ENCODE measurements around the gene SPI1. TPM values are rescaled to one million over a fixed set of nuclear protein-coding genes. Genes with fewer than 3 reads are reported as not detected.

SPI1 gene
- polyA plus RNA-seq, 2 of the 4 experiments (the other 2 are of a cell fraction): 0.14 TPM; not detected in 1

DNA sequence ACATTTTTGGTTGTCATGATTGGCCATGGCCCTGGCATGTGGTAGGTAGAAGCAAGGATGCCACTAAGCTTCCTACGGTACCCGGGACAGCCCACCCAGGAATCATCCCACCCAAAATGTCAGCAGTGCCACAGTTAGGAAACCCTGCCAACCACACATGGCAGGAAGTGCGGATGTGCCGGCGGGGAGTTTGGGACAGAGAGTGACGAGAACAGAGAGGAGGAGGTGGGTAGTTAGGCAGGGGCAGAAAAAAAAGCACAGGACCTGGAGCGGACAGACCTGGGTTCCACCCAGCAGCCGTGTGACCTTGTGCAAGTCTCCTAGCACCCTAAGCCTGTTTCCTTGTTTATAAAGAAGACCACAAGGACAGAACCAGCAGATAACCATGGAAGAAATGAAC, 3.3 kb downstream of the SPI1 start:
- POLR2A ChIA-PET: no interaction called here
- DNase-seq (ENCODE audit: low read depth in 1 of 2, low spot score in 1 of 2) (no peak), ATAC-seq (no peak), FAIRE-seq (no peak)
- no peak overlapping the region for H3K4me3 ChIP-seq
- TF ChIP-seq EHF (CRISPR knock-in tag; IDR thresholded peaks at IDR 0.05): no peak
- no peak for TF ChIP-seq SMC3 (IDR thresholded peaks at IDR 0.05)
- no peak for TF ChIP-seq BHLHE40 (IDR thresholded peaks at IDR 0.05; ENCODE audit: low read depth, low read length)
- no peak for TF ChIP-seq HOXB13 (CRISPR knock-in tag; IDR thresholded peaks at IDR 0.05; ENCODE audit: low read depth)
- TF ChIP-seq HDAC2 (IDR thresholded peaks at IDR 0.05): no peak
- TF ChIP-seq, protein P1, sequence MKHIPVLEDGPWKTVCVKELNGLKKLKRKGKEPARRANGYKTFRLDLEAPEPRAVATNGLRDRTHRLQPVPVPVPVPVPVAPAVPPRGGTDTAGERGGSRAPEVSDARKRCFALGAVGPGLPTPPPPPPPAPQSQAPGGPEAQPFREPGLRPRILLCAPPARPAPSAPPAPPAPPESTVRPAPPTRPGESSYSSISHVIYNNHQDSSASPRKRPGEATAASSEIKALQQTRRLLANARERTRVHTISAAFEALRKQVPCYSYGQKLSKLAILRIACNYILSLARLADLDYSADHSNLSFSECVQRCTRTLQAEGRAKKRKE (CRISPR knock-in tag; IDR thresholded peaks at IDR 0.05; ENCODE audit: low read depth): no peak
- TF ChIP-seq, protein P2, sequence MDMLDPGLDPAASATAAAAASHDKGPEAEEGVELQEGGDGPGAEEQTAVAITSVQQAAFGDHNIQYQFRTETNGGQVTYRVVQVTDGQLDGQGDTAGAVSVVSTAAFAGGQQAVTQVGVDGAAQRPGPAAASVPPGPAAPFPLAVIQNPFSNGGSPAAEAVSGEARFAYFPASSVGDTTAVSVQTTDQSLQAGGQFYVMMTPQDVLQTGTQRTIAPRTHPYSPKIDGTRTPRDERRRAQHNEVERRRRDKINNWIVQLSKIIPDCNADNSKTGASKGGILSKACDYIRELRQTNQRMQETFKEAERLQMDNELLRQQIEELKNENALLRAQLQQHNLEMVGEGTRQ (IDR thresholded peaks at IDR 0.05): no peak
- no peak for TF ChIP-seq PHF8 (IDR thresholded peaks at IDR 0.05; ENCODE audit: borderline replicate concordance, low read depth)
- peak overlapping the region in 1 of 2 experiments; percentile 58; a peak in 3 of 6 replicates for H3K27ac ChIP-seq
- CTCF ChIA-PET: interaction anchor here (0.9 to 6.0 kb wide), 10 partner anchors 15 to 479 kb away, joined by 3 to 133 read pairs (median 13); partner anchors contain the start of genes PSMC3 and SLC39A13
- 89% methylated on average over 8 of the region's 8 CpGs for WGBS (ENCODE audit: missing lambda C conversion rate)
- H3K9me3 ChIP-seq: no peaks in the 10 kb centered on the region
- H3K4me1 ChIP-seq: peaks cover 21% of the 10 kb centered on the region
- H3K4me2 ChIP-seq: no peak overlapping the region

DNA sequence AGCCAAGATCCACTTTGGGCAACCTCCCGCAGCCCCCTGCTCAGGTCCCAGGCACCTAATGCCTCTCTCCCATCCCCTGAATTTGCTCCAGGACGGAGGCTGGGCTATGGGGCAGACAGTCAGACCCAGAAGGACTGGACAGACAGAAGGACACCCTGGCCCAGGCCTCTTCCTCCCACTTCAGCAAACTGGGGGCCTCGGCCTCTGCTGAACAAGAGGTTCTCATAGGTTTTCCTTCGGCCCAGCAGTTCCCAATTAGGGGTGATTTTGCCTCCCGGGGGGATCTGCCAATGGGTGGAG, 3.7 kb downstream of the SPI1 start:
- POLR2A ChIA-PET: interaction anchor here (0.6 kb wide), 1 partner anchor 438 kb away, joined by 3 read pairs; the partner anchor contains the start of gene CSTPP1
- H3K27ac ChIP-seq: peak overlapping the region in 1 of 2 experiments; percentile 58; a peak in 3 of 6 replicates
- peaks cover 21% of the 10 kb centered on the region for H3K4me1 ChIP-seq
- WGBS (ENCODE audit: missing lambda C conversion rate): 52% methylated on average over 5 of the region's 5 CpGs
- H3K9me3 ChIP-seq: no peaks in the 10 kb centered on the region
- CTCF ChIA-PET: interaction anchor here (0.6 to 6.0 kb wide), 44 partner anchors 8 to 803 kb away, joined by 3 to 133 read pairs (median 4); partner anchors contain the start of genes PSMC3, RAPSN and SLC39A13
- H3K4me2 ChIP-seq: peak overlapping the region; percentile 37; the same call in 2 of the 3 replicates
- no peak for FAIRE-seq
- TF ChIP-seq CHD4 (IDR thresholded peaks at IDR 0.05; ENCODE audit: borderline replicate concordance) (no peak), MYC (IDR thresholded peaks at IDR 0.05; ENCODE audit: borderline replicate concordance, low read length) (no peak), GATA3 (IDR thresholded peaks at IDR 0.05; ENCODE audit: borderline replicate concordance) (no peak), RAD21 (conservative IDR thresholded peaks at IDR 0.05 in 1 of 2, IDR thresholded peaks at IDR 0.05 in 1 of 2) (no peak), CBX8 (IDR thresholded peaks at IDR 0.05) (no peak), HDAC2 (IDR thresholded peaks at IDR 0.05) (no peak), NPAS2 (CRISPR knock-in tag; IDR thresholded peaks at IDR 0.05; ENCODE audit: borderline replicate concordance) (no peak), KDM1A (IDR thresholded peaks at IDR 0.05; ENCODE audit: low read depth) (no peak)
- TF ChIP-seq, protein P3, sequence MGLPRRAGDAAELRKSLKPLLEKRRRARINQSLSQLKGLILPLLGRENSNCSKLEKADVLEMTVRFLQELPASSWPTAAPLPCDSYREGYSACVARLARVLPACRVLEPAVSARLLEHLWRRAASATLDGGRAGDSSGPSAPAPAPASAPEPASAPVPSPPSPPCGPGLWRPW (IDR thresholded peaks at IDR 0.05): no peak
- TF ChIP-seq, protein P4, sequence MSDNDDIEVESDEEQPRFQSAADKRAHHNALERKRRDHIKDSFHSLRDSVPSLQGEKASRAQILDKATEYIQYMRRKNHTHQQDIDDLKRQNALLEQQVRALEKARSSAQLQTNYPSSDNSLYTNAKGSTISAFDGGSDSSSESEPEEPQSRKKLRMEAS (IDR thresholded peaks at IDR 0.05): no peak
- DNase-seq (ENCODE audit: low read depth in 1 of 2, low spot score in 1 of 2): no peak
- H3K4me3 ChIP-seq: no peak overlapping the region
- no peak for ATAC-seq

DNA sequence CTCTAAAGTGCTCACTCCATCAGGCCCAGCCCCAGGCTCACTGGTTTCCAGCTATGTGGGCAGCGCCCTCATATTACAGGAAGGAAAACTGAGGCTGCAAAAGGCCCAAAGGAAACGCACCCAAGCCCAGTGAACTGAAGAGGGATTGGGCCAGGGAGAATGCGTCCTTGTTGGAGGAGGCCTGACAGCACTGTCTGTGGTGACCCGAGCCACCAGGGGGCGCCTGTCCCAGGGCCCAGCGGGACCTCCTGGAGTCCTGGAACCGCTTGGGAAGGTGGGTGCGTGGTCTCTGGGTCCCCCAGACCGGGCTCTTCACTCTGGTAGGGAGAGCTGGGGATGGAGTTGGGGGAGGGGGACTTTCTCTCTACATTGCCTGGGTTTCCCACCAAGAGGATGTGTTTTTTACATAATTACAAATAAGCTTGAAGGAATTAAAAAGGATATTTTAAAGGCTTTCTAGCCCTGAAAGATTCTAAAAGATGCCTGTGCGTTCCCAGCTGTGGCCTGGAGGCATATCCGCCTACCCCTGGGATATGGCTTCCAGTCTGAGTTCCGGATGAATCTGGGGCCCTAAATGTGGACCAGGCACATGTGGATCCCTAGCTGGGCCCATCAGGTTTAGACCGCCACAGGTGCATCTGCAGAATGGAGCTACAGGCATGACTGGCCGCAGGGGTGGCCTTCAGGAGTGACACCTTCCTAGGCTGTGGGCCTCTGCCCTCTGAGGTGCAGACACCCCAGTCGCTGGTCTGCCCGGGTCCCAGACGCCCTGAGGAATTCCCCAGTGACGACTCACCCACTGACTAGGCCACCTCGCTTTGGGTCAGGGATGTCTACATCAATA, 4.2 kb downstream of the SPI1 start:
- H3K4me2 ChIP-seq: peak overlapping the region; percentile 37; the same call in 2 of the 3 replicates
- ATAC-seq: peak; percentile 88 to 96
- peak; percentile 74 to 84 for DNase-seq (ENCODE audit: low read depth in 1 of 2, low spot score in 1 of 2)
- 43% methylated on average over 13 of the region's 19 CpGs for WGBS (ENCODE audit: missing lambda C conversion rate)
- H3K9me3 ChIP-seq: no peaks in the 10 kb centered on the region
- no peak for FAIRE-seq
- ChIA-PET POLR2A (interaction anchor here (0.6 to 1.3 kb wide), 2 partner anchors 125 to 438 kb away, joined by 3 read pairs; partner anchors contain the start of genes ACP2 and CSTPP1), CTCF (interaction anchor here (0.6 to 6.0 kb wide), 63 partner anchors 7 to 803 kb away, joined by 3 to 133 read pairs (median 4); partner anchors contain the start of genes PSMC3, RAPSN and SLC39A13)
- H3K4me1 ChIP-seq: peaks cover 21% of the 10 kb centered on the region
- H3K4me3 ChIP-seq: no peak overlapping the region
- H3K27ac ChIP-seq: peak overlapping the region; percentile 31 to 58; a peak in 3 of 6 replicates
- TF ChIP-seq NFE2L2 (conservative IDR thresholded peaks at IDR 0.05; ENCODE audit: low read length) (no peak), GATA3 (IDR thresholded peaks at IDR 0.05; ENCODE audit: borderline replicate concordance) (no peak), MAZ (IDR thresholded peaks at IDR 0.05; ENCODE audit: borderline replicate concordance, low read depth, low read length) (no peak), SMC3 (IDR thresholded peaks at IDR 0.05) (peak; percentile 92), RNF2 (IDR thresholded peaks at IDR 0.05; ENCODE audit: borderline replicate concordance, low read depth) (no peak), POLR2A (IDR thresholded peaks at IDR 0.05; ENCODE audit: low read length) (no peak), FOXS1 (CRISPR knock-in tag; IDR thresholded peaks at IDR 0.05) (no peak), HOXB5 (CRISPR knock-in tag; IDR thresholded peaks at IDR 0.05) (no peak), MAFK (IDR thresholded peaks at IDR 0.05; ENCODE audit: partially characterized antibody) (no peak), KDM1A (IDR thresholded peaks at IDR 0.05; ENCODE audit: low read depth) (no peak), FOSL2 (IDR thresholded peaks at IDR 0.05) (no peak), FOSL2 (CRISPR knock-in tag; IDR thresholded peaks at IDR 0.05) (peak; percentile 50; the same call in 1 of the 2 replicates)
- TF ChIP-seq, protein P5, sequence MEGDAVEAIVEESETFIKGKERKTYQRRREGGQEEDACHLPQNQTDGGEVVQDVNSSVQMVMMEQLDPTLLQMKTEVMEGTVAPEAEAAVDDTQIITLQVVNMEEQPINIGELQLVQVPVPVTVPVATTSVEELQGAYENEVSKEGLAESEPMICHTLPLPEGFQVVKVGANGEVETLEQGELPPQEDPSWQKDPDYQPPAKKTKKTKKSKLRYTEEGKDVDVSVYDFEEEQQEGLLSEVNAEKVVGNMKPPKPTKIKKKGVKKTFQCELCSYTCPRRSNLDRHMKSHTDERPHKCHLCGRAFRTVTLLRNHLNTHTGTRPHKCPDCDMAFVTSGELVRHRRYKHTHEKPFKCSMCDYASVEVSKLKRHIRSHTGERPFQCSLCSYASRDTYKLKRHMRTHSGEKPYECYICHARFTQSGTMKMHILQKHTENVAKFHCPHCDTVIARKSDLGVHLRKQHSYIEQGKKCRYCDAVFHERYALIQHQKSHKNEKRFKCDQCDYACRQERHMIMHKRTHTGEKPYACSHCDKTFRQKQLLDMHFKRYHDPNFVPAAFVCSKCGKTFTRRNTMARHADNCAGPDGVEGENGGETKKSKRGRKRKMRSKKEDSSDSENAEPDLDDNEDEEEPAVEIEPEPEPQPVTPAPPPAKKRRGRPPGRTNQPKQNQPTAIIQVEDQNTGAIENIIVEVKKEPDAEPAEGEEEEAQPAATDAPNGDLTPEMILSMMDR (IDR thresholded peaks at IDR 0.05): peak; percentile 93
- TF ChIP-seq, protein P2 (IDR thresholded peaks at IDR 0.05): no peak
- TF ChIP-seq, protein P4 (IDR thresholded peaks at IDR 0.05): no peak

All from A549 (cell line).